GM23338 (cell line): ENCODE results near the gene GGTLC2.

Source experiments
- CREB1 ChIP-seq: fragments of 250-450 bp; sonication (Bioruptor Pico); IDR thresholded peaks from 2 replicates; pipeline ENCODE4 v1.5.0; 2020; ENCODE audit warnings: low read depth, mild to moderate bottlenecking, moderate library complexity
- CTCF ChIP-seq, 2 experiments: fragments of 200-600 bp in 1 of 2; sonication (generic) in 1 of 2; conservative IDR thresholded peaks; 2 replicates each; pipeline versions ENCODE4 v1.5.1 to v1.6.1; 2016 to 2017; ENCODE audit warnings: antibody characterized with exemption in 2 of 2, low read depth in 2 of 2, mild to moderate bottlenecking in 2 of 2, moderate library complexity in 1 of 2
- EZH2phosphoT487 ChIP-seq: fragments of 200-600 bp; sonication (generic); IDR thresholded peaks from one replicate; pipeline ENCODE4 v1.8.1; 2018; ENCODE audit warnings: antibody characterized with exemption; ENCODE audit not compliant: unreplicated experiment

- no peak for TF ChIP-seq CREB1 (CRISPR knock-in tag)
- TF ChIP-seq CTCF (conservative IDR thresholded peaks at IDR 0.05; ENCODE audit: low read depth in 2 of 2) = no peak
- TF ChIP-seq EZH2phosphoT487 = no peak
Observed at GRCh38 chr22:22682196-22682595, 37.8 kb downstream of the GGTLC2 start.
